ENCODE data around the gene RAB34. TPM values are rescaled to one million over a fixed set of nuclear protein-coding genes. Genes with fewer than 3 reads are reported as not detected.
A peak's percentile ranks its signal among the peaks of the same experiment; 100 is the strongest.

The RAB34 gene
- polyA plus RNA-seq, 2 of the 4 experiments (the other 2 are of a cell fraction), result 211 to 288 TPM

DNA sequence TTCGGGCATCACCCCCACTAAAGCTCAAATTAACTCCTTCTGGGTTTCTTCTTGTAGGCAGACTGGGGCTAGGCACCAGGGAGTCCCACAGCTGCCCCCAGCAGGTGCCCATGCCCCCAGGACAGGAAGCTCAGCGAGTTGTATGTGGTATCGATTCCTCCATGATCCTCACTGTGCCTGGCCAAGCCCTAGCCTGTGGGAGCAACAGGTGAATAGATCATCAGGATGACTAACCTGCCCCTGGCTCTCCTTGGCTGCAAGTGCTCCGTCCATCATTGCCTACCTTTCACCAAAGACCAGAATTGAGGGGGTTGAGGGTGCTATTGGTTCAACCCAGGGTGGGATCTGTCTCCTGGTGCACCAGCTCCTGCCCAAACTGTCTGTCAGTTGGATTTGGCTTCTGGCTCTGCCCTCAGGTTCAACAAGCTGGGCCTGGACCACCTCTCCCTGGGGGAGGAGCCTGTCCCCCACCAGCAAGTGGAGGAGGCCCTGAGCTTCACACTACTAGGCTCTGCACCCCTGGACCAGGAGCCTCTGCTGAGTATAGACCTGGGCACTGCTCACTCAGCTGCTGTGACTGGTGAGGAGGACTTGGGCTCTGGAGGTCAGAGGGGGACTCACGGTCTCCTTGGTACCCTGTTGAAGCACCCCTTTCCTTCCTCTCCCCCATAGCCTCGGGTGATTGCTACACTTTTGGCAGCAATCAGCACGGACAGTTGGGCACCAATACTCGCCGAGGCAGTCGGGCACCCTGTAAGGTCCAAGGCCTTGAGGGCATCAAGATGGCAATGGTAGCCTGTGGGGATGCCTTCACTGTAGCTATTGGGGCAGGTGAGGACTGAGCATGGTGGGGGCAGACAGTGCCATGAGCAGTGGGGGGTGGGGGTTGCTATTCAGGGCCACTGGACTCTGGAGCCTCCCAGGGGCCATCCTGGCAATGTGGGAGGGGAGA, 23.0 kb upstream of the RAB34 start:
- ChIA-PET POLR2A (interaction anchor here (1.4 to 1.5 kb wide), 2 partner anchors 12 to 13 kb away, joined by 3 to 4 read pairs; partner anchors contain the start of gene NEK8), CTCF (interaction anchor here (0.6 to 22.6 kb wide), 10 partner anchors 9 to 355 kb away, joined by 3 to 977 read pairs (median 4); partner anchors contain the start of genes DHRS13, NEK8, RPL23A and TLCD1)
- Histone ChIP-seq H3K4me2 (no peak overlapping the region), H3K4me3 (no peak overlapping the region), H3K4me1 (peaks cover 16% of the 10 kb centered on the region), H3K9me3 (peaks cover 9% of the 10 kb centered on the region), H3K27ac (peak overlapping the region in 1 of 2 experiments; percentile 4; a peak in 1 of 6 replicates)
- DNase-seq (ENCODE audit: low read depth in 1 of 2, low spot score in 1 of 2) (no peak), FAIRE-seq (no peak), ATAC-seq (no peak)
- WGBS (ENCODE audit: missing lambda C conversion rate), result 88% methylated on average over 10 of the region's 10 CpGs
- TF ChIP-seq, protein P1, sequence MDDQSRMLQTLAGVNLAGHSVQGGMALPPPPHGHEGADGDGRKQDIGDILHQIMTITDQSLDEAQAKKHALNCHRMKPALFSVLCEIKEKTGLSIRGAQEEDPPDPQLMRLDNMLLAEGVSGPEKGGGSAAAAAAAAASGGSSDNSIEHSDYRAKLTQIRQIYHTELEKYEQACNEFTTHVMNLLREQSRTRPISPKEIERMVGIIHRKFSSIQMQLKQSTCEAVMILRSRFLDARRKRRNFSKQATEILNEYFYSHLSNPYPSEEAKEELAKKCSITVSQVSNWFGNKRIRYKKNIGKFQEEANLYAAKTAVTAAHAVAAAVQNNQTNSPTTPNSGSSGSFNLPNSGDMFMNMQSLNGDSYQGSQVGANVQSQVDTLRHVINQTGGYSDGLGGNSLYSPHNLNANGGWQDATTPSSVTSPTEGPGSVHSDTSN (IDR thresholded peaks at IDR 0.05), result no peak
- TF ChIP-seq RARB (CRISPR knock-in tag; IDR thresholded peaks at IDR 0.05) (no peak), POLR2AphosphoS2 (conservative IDR thresholded peaks at IDR 0.05; ENCODE audit: low read length) (no peak), MYC (IDR thresholded peaks at IDR 0.05; ENCODE audit: borderline replicate concordance, low read length) (no peak), RNF2 (IDR thresholded peaks at IDR 0.05; ENCODE audit: borderline replicate concordance, low read depth) (no peak), NFE2L2 (conservative IDR thresholded peaks at IDR 0.05; ENCODE audit: low read length) (no peak), KDM5A (IDR thresholded peaks at IDR 0.05) (no peak), RFX5 (IDR thresholded peaks at IDR 0.05) (no peak), RCOR1 (IDR thresholded peaks at IDR 0.05; ENCODE audit: low read depth, low read length) (no peak)
- TF ChIP-seq, protein P2, sequence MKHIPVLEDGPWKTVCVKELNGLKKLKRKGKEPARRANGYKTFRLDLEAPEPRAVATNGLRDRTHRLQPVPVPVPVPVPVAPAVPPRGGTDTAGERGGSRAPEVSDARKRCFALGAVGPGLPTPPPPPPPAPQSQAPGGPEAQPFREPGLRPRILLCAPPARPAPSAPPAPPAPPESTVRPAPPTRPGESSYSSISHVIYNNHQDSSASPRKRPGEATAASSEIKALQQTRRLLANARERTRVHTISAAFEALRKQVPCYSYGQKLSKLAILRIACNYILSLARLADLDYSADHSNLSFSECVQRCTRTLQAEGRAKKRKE (CRISPR knock-in tag; IDR thresholded peaks at IDR 0.05; ENCODE audit: low read depth), result no peak
- TF ChIP-seq, protein P3, sequence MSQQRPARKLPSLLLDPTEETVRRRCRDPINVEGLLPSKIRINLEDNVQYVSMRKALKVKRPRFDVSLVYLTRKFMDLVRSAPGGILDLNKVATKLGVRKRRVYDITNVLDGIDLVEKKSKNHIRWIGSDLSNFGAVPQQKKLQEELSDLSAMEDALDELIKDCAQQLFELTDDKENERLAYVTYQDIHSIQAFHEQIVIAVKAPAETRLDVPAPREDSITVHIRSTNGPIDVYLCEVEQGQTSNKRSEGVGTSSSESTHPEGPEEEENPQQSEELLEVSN (IDR thresholded peaks at IDR 0.05; ENCODE audit: borderline replicate concordance, low read depth), result no peak
- TF ChIP-seq, protein P4, sequence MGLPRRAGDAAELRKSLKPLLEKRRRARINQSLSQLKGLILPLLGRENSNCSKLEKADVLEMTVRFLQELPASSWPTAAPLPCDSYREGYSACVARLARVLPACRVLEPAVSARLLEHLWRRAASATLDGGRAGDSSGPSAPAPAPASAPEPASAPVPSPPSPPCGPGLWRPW (IDR thresholded peaks at IDR 0.05), result no peak

DNA sequence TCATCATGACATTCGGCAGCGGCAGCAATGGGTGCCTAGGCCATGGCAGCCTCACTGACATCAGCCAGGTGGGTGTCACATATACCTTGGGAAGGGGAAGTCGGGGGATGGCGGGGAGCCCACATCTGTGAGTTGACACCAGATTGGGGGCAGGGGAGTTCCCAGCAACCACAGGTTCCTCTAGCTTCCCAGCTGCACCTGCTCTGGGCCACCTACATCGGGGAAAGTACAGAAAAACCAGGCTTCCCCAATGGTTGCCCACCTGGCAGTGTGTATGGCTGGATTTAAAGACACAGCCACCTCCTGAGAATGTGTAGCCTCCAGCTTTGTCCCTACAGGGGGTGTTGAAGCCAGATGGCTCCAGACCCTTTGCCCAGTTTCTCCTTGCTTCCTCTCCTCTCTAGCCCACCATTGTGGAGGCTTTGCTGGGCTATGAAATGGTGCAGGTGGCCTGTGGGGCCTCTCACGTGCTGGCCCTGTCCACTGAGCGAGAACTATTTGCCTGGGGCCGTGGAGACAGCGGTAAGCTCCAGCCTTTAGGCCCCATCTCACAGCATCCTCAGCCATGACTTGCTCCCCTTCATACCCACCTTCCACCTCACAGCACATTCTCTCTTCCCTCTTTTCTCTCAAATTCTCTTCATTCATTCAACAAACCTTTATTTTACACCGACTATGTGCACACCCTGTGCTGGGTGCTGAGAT, 21.2 kb upstream of the RAB34 start:
- Histone ChIP-seq H3K9me3 (peaks cover 9% of the 10 kb centered on the region), H3K27ac (no peak overlapping the region), H3K4me2 (no peak overlapping the region), H3K4me3 (no peak overlapping the region), H3K4me1 (peaks cover 22% of the 10 kb centered on the region)
- ChIA-PET CTCF (interaction anchor here (1.1 to 22.6 kb wide), 4 partner anchors 11 to 25 kb away, joined by 4 to 977 read pairs (median 7); partner anchors contain the start of genes NEK8, RPL23A and TLCD1), POLR2A (interaction anchor here (0.5 kb wide), 1 partner anchor 66 kb away, joined by 4 read pairs; no protein-coding TSS in a partner anchor)
- ATAC-seq (no peak), FAIRE-seq (no peak), DNase-seq (ENCODE audit: low read depth in 1 of 2, low spot score in 1 of 2) (no peak)
- 87% methylated on average over 10 of the region's 10 CpGs for WGBS (ENCODE audit: missing lambda C conversion rate)
- TF ChIP-seq, protein P5, sequence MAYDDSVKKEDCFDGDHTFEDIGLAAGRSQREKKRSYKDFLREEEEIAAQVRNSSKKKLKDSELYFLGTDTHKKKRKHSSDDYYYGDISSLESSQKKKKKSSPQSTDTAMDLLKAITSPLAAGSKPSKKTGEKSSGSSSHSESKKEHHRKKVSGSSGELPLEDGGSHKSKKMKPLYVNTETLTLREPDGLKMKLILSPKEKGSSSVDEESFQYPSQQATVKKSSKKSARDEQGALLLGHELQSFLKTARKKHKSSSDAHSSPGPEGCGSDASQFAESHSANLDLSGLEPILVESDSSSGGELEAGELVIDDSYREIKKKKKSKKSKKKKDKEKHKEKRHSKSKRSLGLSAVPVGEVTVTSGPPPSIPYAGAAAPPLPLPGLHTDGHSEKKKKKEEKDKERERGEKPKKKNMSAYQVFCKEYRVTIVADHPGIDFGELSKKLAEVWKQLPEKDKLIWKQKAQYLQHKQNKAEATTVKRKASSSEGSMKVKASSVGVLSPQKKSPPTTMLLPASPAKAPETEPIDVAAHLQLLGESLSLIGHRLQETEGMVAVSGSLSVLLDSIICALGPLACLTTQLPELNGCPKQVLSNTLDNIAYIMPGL (CRISPR knock-in tag; IDR thresholded peaks at IDR 0.05; ENCODE audit: borderline replicate concordance), result no peak

Measured in A549 (cell line).